Erythroblast (primary cell): ENCODE measurements around the gene ACIN1.

Source experiments
- GATA1 ChIP-seq: IDR thresholded peaks from 2 replicates; pipeline ENCODE4 v1.6.1; 2011; ENCODE audit warnings: low read depth, mild to moderate bottlenecking, control low read depth, low read length, moderate library complexity
- POLR2A ChIP-seq: IDR thresholded peaks from 2 replicates; pipeline ENCODE4 v1.6.1; 2011; ENCODE audit warnings: mild to moderate bottlenecking, low read length

DNA sequence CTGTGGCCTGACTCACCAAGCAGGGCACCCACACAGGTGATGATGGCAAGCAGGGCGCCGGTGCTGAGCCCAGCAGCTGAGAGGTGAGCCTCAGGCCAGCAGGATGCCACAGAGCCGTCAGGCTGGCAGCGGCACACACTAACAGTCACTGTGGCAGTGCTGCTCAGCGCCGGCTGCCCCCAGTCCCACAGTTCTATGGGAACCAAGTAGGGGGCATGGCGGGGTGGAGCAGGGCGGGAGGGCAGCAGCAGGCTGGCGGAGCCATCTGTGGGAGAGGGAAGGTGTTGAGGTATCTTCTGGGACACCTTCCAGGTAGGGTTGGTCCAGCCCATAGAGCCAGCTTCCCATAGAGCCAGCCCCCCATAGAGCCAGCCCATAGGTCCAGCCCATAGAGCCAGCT is 45.9 kb downstream of the ACIN1 start:
- no peak for TF ChIP-seq POLR2A
- TF ChIP-seq GATA1: no peak
